ENCODE measurements around the gene UTS2R.
A peak's percentile ranks its signal among the peaks of the same experiment; 100 is the strongest.

Gene UTS2R

DNA sequence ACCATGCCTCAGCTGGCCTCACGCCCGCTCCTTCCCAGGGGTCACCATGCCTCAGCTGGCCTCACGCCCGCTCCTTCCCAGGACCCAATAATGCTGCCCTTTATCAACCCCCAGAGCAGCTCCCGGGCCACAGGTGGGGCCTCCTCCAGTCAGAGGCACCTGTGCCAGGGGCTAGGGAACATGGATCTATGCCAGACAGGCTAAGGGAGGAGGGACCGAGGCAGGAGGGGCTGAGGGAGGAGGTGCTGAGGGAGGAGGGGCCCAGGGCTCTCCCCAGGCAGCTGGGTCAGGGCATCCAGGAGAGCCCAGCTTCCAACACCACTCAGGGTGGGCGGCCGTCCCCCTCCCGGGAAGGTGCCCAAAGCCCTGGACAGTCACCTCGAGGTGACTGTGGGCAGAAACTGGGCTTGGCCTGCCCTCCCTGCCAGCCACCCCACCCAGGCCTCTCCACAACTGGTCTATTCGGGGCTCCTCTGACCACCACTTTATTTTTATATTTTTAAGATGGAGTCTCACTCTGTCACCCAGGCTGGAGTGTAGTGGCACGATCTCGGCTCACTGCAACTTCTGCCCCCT lies 19.4 kb downstream of the UTS2R start:
- no peak for DNase-seq

DNA sequence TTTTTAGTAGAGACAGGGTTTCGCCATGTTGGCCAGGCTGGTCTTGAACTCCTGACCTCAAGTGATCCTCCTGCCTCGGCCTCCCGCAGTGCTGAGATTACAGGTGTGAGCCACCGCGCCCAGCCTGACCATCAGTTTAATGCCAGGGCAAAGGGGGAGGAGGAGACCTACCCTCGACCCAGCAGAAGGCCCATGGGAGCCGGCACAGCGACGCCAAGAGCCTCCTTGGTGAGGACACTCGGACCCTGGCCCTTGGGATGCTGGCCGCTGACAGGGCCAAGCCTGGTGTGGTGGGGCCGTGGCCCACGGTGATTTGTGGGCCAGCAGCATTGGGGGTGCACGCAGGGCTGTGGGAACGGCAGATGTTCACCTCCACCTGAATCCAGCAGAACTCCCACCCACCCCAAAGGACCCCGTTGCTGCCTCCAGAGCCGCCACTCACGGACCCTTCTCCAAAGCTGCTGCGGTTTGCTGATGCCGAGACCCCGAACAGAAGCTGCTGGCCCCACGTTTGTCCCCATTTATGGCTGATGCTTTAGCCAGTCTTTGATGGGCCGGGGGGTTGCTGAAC lies 20.0 kb downstream of the UTS2R start:
- no peak for DNase-seq

DNA sequence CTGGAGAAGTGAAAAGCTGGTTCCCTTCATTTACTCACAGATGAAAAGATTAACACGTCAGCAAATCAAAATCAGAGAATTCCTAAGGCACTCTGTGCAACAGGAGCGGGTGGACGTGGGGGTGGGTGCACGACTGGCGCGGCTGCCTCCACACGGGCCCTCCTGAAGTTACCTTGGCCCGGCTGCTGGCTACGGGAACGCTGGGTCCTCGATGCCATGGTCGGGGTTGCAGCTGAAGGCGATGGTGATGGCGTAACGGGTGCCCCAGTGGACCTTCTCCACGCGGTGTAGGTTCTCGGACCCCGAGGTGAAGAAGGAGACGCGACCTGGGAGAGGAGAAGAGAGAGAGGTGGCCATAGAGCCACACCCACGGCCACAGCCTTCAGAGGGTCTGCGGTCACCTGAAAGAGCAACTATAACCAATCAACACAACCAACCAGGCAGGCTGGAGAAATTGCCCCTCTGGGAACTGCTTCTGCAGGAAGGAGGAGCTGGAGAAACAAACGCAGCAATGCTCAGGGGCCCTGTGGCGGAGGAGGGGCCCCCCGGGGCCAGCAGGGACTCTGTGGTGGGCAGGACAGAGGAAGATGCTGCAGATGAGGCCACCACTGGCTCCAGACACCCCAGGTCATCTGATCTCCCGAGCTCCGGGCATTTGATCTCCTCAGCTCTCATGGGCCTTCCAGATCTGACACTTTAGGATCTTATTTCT lies 20.8 kb downstream of the UTS2R start:
- DNase-seq, result no peak

DNA sequence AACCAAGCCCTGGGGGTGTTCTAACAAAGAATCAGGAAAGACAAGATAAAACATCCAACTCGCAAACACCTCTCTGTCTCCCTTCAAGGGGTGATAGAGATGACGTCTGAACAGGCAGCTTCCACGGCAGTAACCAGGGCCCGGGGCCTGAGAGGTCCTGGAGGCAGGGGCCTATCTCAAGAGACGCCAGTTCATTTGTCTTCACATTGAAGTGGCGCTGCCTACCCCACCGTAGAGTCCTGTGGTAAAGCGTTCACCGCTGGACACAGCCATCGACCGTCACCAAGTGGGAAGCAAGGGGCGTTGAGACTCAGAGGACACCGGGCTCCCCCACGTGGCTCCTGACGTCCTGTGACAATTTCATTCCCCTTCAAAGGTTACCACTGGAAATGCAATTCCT lies 21.4 kb downstream of the UTS2R start:
- no peak for DNase-seq

DNA sequence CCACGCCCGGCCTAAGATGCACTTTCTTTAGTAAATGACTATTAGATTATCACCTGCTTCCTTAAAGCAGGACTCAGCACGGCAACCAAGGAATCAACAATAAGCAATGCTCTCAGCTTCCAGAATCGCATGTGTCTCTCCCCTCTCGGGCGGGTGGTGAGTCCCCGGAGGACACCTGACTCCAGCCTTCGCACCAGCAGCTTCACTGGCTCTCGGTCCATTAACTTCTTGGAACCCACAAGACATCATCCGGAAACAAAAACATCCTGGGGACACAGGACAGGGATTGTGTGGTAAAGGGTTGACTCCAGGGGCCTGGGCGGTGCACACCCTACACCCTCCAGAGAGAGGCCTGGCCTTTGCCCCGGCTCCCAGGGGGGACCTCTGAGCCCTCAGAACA lies 22.7 kb downstream of the UTS2R start:
- no peak for DNase-seq

DNA sequence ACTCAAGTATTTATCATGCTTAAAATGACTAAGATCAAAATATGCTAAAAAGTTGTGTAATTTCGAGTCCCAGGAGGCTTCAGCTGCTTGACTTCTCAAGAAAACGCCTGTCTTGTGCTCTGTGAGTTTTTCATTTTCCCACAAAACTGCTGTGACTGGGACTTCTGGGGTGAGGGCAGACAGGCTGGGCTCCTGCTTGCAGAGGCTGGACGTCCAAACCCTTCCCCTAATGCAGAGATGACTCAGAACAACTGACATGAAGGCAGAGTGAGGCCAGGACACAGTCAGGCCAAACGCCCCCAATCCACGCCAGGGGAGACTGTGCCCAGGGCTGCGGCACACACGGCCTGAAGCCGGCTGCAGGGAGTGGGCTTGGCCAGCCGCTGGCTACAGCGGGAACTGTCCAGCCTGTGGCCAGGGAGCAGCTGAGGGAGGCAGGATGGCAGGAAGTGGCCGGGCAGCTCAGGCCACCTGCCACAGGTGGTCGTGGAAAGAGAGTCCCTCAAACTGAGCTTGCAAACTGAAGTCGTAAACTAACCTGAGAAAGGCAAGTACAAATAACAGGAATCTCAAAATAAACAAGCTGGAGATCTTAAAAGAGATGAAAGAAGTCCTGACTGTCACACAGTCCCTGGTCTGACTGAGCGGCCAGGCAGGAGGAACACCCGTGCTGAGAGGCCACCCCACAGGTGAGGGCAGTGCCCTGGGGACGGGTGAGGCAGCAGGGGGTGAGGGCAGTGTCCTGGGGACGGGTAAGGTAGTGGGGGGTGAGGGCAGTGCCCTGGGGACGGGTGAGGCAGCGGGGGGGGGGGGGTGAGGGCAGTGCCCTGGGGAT lies 25.3 kb downstream of the UTS2R start:
- no peak for DNase-seq

DNA sequence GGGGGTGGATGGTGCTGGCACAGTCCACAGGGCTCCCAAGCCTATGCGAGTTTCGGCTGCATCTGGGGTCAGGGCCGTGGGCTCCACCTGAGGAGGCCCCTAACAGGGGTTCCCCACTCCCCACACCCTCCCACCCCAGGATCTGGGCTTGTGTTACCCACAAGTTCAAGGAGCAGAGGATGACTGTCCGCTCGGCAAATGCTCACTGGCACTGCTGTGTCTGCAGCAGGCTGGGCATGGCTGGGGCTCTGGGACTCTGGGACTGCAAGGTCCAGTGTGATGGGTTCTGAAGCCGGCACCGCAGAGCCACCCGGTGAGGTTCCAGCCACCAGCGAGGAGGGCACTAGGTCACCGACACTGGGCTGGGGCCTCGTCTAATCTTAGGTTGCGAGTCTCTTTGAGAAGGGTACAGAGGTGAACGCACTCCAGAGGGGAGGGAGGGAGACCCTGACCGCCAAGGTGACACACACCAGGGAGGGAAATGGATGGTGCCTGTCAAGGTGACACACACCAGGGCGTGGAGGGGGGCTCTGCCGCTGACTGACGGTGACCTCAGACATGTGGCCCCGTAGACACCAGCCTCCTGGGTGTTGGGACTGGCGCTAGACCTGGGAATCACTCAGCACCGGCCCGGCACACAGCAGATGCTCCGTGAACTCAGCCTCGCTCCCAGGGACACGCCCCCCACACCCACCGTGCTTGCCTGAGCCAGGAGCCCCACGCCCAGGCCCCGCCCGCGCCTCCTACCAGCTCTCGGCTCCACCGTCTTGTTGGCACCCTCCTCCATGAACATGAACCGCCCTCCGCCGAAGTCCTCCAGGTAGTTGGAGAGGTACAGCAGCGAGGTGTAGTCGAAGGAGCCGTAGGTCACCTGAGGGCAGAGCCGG lies 26.1 kb downstream of the UTS2R start:
- DNase-seq, result no peak

DNA sequence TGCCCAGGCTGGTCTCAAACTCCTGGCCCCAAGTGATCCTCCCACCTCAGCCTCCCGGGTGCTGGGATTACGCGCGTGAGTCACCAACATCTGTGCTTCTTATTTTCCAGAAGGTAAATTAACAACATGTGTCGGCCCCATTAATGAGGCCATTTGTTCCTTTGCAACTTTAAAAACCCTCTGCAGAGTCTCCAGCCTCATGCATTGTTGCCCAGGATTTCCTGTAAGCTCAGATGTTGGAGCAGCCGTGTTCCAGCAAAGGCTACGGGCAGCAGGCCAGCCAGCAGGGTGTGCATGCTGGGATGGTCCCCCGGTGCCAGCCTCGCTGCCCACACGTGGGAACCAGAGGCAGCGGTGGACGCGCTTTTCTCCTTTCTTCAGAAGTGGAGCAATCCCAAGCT lies 27.5 kb downstream of the UTS2R start:
- no peak for DNase-seq

DNA sequence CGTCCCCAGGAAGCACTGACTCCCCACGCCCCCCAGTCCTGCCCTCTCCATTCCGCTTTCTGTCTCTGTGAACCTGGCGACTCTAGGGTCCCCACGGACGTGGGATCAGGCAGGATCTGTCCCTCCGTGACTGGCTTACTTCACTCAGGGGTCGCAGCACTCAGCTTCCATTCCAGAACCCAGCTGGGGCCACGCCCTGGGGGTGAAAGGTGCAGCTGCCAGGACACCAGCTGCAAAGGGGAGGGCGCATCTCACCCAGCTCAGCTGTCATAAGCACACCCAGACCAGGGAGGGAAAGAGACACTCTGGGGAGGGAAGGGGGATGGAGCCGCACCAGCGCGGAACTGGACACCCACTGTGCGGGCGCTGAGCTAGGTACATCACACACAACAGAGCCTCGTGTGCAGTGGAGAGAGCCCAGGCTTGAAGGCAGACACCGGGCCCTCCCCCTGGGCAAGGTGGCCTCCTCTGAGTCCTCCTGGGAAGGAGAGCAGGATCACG lies 28.1 kb downstream of the UTS2R start:
- DNase-seq, result no peak

DNA sequence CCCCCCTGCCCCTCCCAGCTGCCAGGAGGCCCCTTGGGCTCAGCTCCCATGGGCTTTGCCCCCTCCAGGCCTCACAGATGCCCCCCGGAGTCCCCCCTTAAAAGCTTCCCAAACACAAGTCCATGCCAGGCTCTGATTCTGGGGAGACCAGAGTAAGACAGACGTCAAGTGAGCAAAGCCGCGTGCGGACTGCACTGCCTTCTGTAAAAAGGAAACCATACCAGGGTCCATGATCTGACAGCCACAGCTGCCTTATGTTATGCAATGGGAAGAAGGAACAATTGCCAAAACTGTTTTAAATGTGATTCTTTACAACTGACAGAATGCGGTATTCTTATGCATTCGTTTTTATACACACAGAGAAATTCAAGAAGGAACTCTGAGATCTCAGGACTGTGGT lies 28.6 kb downstream of the UTS2R start:
- no peak for DNase-seq

DNA sequence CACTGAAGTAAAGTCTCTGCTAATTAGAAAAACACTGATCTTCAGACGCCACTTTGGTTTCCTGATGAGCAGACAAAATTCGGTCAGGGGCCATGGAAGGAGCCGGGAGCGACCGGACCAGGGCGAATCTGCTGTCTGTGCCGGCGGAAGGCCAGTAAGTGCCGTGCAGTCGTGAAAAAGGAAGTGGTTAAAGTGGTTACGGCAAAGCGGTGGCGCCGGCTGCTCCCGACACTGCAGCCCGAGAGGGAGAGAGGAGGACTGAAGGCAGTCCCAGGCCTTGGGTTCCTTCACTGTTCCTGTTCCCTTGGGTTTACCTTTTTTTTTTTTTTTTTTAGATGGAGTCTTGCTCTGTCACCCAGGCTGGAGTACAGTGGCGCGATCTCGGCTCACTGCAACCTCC lies 29.3 kb downstream of the UTS2R start:
- DNase-seq, result peak; percentile 58

DNA sequence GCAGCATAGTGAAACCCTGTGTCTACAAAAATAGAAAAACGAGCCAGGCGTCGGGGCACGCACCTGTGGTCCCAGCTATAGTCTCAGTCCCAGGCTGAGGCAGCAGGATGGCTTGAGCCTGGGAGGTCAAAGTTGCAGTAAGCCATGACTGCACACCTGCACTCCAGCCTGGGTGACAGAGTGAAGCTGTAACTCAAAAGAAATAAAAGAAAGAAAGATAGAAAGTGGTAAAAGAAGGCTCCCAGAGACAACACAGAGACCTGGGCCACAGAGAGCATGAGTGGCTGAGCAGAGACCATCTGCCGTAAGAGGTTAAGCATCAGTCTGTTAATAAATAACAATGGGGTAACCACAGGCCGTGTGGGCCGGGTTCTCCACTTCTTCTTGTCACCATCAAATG lies 31.3 kb downstream of the UTS2R start:
- DNase-seq, result no peak

DNA sequence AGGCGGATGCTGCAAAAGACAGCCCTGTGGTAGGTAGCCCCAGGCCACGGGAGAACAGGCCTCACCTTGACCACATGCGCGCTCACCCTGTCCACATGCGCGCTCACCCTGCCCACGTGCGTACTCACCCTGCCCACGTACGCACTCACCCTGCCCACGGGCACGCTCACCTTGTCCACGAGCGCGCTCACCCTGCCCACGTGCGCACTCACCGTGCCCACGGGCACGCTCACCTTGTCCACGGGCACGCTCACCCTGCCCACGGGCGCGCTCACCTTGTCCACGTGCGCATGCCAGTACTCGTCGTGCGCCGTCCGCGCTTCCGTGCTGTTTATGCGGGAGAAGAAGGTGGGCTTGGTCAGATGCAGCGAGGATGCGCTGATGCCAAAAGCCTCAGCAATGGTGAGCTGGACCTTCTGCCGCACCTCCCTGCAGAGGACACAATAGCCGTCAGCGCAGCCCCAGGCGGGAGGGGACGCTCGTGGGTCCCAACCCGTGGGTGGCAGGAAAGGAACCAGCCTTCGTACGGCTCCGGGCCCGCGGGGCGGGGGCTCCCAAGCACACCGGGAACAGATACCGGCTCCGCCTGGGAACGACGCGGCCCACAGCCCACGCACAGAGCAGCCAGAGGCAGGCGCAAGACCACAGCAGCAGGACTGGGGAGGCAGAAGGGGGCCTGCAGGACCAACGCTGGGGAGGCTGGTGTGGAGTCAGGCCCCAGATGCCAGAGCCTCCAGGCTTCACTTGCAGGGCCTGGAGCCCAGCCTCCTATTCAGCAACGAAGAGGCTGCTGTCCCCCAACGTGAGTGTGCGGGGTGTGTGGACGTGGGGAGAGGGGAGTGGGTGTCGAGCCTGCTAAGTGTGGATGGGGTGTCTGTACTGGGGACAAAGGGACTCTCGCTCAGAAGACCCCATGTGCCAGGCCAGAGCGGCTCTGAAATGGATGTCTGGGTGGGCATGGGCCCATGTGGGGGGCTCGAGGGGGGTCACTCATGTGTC lies 32.4 kb downstream of the UTS2R start:
- DNase-seq, result no peak

DNA sequence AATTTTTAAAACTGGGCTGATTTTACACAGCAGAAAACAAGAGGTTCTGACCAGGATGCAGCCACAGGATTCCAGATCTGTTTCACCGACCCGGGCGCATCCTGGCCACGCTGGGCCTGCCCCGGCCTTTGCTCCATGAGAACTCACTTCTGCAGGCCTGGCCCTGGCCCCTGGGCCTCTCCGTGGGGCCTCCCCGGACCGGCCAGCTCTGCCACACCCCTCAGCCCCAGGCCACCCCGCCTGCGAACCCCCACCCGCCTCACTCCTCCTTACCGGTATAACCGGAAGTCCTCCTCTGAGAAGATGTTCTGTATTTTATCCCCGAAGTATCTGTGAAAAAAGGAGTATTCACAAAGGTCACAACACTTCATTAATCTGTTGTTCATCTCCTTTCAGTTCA lies 33.5 kb downstream of the UTS2R start:
- no peak for DNase-seq

DNA sequence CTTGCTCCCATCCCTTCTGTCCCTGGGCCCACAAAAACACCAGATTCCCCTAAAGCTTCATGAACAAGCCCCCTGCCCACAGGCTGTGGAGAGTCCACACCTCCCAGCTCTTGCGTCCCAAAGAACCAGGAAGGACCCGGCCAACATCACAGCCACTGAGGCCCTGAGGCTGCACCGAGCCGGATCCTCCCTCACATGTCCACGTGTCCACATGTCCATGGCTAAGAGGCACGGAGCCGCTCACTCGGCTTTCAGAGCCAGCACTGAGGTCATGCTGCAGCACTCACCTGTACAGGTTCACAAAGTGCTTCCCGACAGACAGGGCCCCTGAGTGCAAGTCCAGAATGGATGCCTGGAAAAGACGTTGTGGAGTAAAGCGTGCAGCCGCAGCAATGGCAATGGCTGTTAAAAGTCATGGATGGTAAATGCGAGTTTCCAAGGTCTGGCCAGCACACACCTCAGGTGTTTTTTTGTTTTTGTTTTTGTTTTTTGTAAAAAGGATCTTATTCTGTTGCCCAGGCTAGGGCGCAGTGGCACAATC lies 34.6 kb downstream of the UTS2R start:
- no peak for DNase-seq

DNA sequence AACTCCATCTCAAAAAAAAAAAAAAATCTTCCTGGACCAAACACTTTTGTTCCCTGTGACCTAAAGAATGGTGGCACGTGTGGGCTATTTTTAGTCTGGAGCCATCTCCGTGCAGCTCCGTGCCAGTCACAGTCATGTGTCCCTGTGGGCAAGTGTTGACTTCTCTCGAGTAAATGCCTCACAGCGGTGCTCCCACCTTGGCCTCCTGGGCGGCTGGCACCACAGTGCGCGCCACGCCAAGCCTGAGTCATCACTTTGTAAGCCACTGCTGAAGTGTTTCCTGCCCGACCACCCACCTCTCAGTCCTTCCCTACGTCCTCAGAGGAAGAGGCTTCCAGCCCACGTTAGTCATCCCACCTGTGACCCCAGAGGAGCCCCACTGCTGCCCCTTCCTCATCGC lies 35.7 kb downstream of the UTS2R start:
- no peak for DNase-seq

DNA sequence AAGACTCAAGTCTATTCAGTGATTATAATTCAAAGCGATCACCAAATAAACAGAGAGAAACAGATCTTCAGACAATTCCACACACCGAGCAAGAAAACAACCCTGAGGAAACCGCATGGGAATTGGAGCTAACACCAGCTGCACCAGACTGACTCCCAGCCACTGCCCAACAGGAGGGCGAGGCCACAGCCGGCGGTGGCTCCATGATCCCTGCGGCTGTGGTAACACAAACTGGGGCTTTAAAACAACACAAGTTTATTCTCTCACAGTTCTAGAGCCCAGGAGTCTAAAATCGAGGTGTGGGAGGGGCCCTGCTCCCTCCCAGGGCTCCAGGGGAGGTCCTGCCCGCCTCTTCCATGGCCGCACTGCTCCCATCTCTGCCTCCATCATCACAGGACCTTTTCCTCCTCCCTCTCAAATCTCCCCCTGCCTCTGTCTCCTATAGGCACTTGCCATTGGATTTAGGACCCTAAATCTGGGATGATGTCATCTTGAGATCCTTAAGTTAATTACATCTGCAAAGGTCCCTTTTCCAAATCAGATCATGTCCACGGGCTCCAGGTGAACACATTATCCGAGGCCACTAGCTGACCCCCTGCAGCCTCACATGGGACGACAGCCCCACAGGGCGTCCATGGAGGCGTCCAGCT lies 36.8 kb downstream of the UTS2R start:
- DNase-seq, result no peak

DNA sequence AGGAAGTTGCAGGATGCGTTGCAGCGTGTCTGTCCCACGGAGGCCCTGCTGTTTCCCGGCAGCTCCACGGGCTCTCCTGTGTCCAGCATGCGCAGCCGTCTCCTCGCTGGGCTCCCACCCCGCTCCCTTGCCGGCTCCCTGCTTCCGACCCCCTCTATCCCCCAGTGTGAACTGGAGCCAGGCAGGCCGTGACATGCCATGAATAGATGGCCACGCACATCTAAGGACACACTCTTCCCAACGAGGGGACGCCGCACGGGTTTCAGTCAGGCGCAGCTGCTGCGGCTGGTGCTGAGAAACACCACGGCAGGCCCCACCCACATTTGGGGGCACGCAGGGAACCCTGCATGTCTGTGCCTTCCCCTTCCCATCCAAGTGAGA lies 37.4 kb downstream of the UTS2R start:
- no peak for DNase-seq

DNA sequence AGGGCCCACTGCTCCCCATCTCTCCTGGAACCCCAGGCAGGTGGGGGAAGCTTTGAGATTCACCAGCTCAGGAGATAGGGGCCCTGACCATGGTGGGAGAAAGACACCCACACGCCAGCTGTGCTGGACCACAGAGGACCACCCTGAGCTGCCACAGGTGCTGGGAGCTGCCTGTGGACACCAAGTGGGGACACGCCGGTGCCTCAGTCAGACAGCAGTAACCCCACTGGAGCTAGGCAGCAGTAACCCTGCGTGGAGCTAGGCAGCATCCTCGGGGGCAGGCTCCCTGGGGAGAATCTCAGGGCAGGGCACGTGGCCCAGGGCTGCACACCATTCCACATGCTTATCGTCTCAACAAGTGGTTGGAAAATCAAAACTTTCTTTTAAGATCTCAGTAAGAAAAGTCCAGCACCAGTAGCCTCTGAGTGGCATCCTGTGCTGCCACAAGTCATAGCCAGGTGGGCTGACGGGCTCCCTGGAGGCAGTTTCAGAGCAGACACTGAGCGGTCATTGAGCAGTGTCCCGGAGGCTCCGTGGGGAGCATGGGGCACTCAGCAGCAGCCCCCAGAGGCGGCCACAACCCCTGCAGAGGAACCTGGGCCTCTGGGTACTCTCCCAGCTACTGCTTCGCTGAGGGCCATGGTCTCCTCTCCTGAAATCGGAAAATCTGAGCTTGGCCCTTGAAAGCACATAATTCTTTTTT lies 38.6 kb downstream of the UTS2R start:
- no peak for DNase-seq

Data from CD4-positive, alpha-beta T cell treated with Interleukin-21 for 1 hour (primary cell).